Muscle layer of colon (tissue), 2 donors: ENCODE measurements around the gene EMILIN3.

ENCODE experiments used
- H3K27ac ChIP-seq: one replicate; pipeline ENCODE4 v1.7.0; 2013; ENCODE audit warnings: low read depth, mild to moderate bottlenecking, low read length, moderate library complexity
- H3K27me3 ChIP-seq, 2 donors: one replicate each; pipeline ENCODE4 v1.7.0; 2013; ENCODE audit warnings: low read length in 2 of 2, mild to moderate bottlenecking in 2 of 2; ENCODE audit not compliant: insufficient read depth in 2 of 2, control insufficient read depth in 1 of 2
- H3K36me3 ChIP-seq: one replicate; pipeline ENCODE4 v1.7.0; 2013; ENCODE audit warnings: mild to moderate bottlenecking, low read length; ENCODE audit not compliant: insufficient read depth
- H3K4me1 ChIP-seq: one replicate; pipeline ENCODE4 v1.7.0; 2013; ENCODE audit warnings: mild to moderate bottlenecking, low read length; ENCODE audit not compliant: insufficient read depth
- H3K4me3 ChIP-seq, 2 donors: one replicate each; pipeline ENCODE4 v1.7.0; 2013; ENCODE audit warnings: low read length in 2 of 2, low read depth in 1 of 2, mild to moderate bottlenecking in 1 of 2, moderate library complexity in 1 of 2
- H3K9ac ChIP-seq: one replicate; pipeline ENCODE4 v1.7.0; 2013; ENCODE audit warnings: low read length
- H3K9me3 ChIP-seq: one replicate; pipeline ENCODE4 v1.7.0; 2013; ENCODE audit warnings: mild to moderate bottlenecking, low read length
- donor health status: abdominal sarcoma.
- donor health status: Adenocarcinoma of cecum.

The EMILIN3 gene

DNA sequence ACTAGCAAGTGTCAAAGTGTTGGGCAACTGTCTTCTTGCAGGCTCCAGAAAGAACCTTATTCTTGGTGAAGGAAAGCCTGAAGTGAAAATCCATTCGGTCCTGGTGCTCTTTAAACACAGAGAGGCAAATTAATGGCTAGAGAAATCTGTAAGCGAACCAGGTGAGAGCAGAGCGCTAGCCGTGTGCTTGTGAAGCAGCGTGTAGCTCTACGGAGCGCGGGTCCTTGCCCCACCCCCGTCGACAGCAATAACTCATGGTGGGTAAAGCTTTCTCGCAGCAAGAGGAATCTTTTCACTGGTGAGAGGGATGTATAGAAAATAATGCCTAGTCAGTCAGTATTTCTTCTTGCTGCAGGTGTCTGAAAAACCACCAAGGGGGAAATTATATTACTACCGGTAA is 37.0 kb upstream of the EMILIN3 start:
- no peaks in the 10 kb centered on the region for H3K4me1 ChIP-seq
- H3K27me3 ChIP-seq = no peaks in the 10 kb centered on the region
- H3K27ac ChIP-seq = no peak overlapping the region
- no peaks in the 10 kb centered on the region for H3K9me3 ChIP-seq
- no peak overlapping the region for H3K4me3 ChIP-seq
- peaks cover 49% of the 10 kb centered on the region for H3K36me3 ChIP-seq
- H3K9ac ChIP-seq = no peak overlapping the region

GRCh38 chr20:41398408-41398807 is 31.8 kb upstream of the EMILIN3 start:
- Histone ChIP-seq H3K9ac (no peak overlapping the region), H3K27ac (no peak overlapping the region), H3K9me3 (no peaks in the 10 kb centered on the region), H3K36me3 (peaks cover 7% of the 10 kb centered on the region), H3K4me1 (peaks cover 15% of the 10 kb centered on the region), H3K4me3 (no peak overlapping the region), H3K27me3 (no peaks in the 10 kb centered on the region)

GRCh38 chr20:41395667-41396664 is 29.3 kb upstream of the EMILIN3 start:
- H3K27ac ChIP-seq = no peak overlapping the region
- H3K4me1 ChIP-seq = peaks cover 19% of the 10 kb centered on the region
- no peak overlapping the region for H3K9ac ChIP-seq

DNA sequence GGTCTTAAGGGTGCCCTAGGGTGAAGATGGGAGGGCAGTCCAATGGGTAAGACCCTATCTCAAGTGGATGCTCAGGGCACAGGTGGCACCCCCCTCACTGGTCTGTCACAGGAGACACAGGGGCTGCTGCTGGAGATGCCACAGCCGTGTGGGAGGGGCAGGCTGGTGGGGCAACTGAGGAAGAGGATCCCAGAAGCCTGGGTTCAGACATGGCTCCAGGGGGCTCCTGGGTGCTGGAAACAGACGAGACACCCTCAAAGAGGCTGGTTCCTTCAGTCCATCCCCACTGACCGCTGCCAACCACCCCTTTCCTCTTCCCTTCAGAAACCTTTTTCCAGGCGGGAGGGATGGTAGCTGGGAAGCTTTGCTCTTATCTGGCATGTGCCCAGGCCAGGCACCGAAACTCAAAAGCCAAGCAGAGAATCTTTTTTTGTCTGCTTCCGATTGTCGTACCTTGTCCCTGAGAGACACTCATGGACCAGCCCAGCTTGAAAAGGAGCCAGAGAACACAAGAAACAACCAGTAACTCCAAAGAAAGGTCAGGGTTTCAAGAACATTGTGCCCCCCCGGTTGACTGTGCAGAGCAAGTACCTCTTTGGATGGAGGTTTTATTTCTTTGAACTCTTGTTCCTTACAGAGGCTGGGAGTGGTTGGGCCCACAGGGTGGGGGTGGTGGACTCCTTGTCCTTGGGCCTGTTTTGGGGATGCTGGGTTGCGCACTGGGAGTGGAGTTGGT is 28.5 kb upstream of the EMILIN3 start:
- Histone ChIP-seq H3K4me1 (peaks cover 19% of the 10 kb centered on the region), H3K9ac (no peak overlapping the region), H3K27me3 (no peaks in the 10 kb centered on the region), H3K27ac (no peak overlapping the region), H3K36me3 (no peaks in the 10 kb centered on the region), H3K9me3 (no peaks in the 10 kb centered on the region), H3K4me3 (no peak overlapping the region)

More at GRCh38 chr20:41395667-41396664, 29.3 kb upstream of the EMILIN3 start:
- no peaks in the 10 kb centered on the region for H3K27me3 ChIP-seq
- no peaks in the 10 kb centered on the region for H3K9me3 ChIP-seq
- no peak overlapping the region for H3K4me3 ChIP-seq
- no peaks in the 10 kb centered on the region for H3K36me3 ChIP-seq

- Histone ChIP-seq H3K4me3 (no peak overlapping the region), H3K4me1 (peaks cover 19% of the 10 kb centered on the region), H3K9ac (no peak overlapping the region), H3K36me3 (no peaks in the 10 kb centered on the region), H3K27me3 (no peaks in the 10 kb centered on the region), H3K9me3 (no peaks in the 10 kb centered on the region), H3K27ac (no peak overlapping the region)
Measured at GRCh38 chr20:41394081-41394480, 27.5 kb upstream of the EMILIN3 start.

DNA sequence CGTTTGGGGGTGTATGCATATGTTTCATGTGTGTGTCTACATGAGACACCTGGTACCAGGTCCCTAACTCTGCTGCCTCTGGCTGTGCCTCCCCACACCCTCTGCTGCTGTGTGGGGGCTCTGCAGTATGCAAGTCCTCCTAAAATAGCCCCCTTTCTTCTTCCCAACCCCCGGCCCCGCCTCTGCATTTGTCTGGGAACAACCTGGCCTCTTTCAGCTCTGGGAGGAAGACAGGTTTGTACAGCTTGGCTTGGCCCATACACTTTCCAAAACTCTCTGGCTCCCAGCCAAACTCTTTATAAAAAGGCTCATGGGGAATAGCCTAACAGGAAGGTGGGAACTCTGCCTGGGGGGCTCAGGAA is 27.1 kb upstream of the EMILIN3 start:
- H3K4me1 ChIP-seq = peaks cover 19% of the 10 kb centered on the region
- no peak overlapping the region for H3K9ac ChIP-seq
- no peak overlapping the region for H3K27ac ChIP-seq

GRCh38 chr20:41392871-41393704 is 26.5 kb upstream of the EMILIN3 start:
- H3K4me3 ChIP-seq = no peak overlapping the region
- no peaks in the 10 kb centered on the region for H3K9me3 ChIP-seq
- no peaks in the 10 kb centered on the region for H3K36me3 ChIP-seq
- no peak overlapping the region for H3K9ac ChIP-seq
- no peak overlapping the region for H3K27ac ChIP-seq
- H3K4me1 ChIP-seq = peaks cover 19% of the 10 kb centered on the region
- no peaks in the 10 kb centered on the region for H3K27me3 ChIP-seq

More for the DNA sequence above, 27.1 kb upstream of the EMILIN3 start:
- Histone ChIP-seq H3K27me3 (no peaks in the 10 kb centered on the region), H3K9me3 (no peaks in the 10 kb centered on the region), H3K36me3 (no peaks in the 10 kb centered on the region), H3K4me3 (no peak overlapping the region)

GRCh38 chr20:41392295-41392694 is 25.7 kb upstream of the EMILIN3 start:
- Histone ChIP-seq H3K4me3 (no peak overlapping the region), H3K9ac (no peak overlapping the region), H3K27me3 (no peaks in the 10 kb centered on the region), H3K27ac (no peak overlapping the region), H3K9me3 (no peaks in the 10 kb centered on the region), H3K36me3 (no peaks in the 10 kb centered on the region), H3K4me1 (peaks cover 24% of the 10 kb centered on the region)

DNA sequence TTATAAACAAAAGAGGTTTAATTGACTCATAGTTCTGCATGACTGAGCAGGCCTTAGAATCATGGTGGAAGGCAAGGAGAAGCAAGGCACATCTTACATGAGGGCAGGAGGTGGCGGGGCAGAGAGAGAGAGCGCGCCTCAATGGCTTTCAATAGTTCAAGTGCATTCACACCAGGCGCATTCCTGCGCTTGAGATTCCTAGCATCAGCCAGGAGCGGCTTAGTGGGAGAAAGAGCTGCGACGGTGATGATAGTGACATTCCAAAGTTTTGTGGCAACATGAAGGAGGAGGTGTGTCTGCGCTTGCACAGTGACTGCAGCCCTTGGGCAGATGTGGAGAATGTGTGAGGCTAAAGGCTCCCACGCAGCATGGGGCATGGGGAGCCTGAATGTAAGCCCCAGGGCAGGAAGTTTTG is 25.0 kb upstream of the EMILIN3 start:
- peaks cover 31% of the 10 kb centered on the region for H3K4me1 ChIP-seq
- H3K27me3 ChIP-seq = no peaks in the 10 kb centered on the region
- H3K27ac ChIP-seq = no peak overlapping the region
- H3K36me3 ChIP-seq = no peaks in the 10 kb centered on the region
- H3K9me3 ChIP-seq = no peaks in the 10 kb centered on the region
- H3K9ac ChIP-seq = no peak overlapping the region
- no peak overlapping the region for H3K4me3 ChIP-seq

GRCh38 chr20:41390889-41391288 is 24.3 kb upstream of the EMILIN3 start:
- H3K4me3 ChIP-seq = no peak overlapping the region
- no peak overlapping the region for H3K9ac ChIP-seq
- H3K27me3 ChIP-seq = no peaks in the 10 kb centered on the region
- no peaks in the 10 kb centered on the region for H3K36me3 ChIP-seq
- no peaks in the 10 kb centered on the region for H3K9me3 ChIP-seq
- H3K4me1 ChIP-seq = peaks cover 27% of the 10 kb centered on the region
- no peak overlapping the region for H3K27ac ChIP-seq

DNA sequence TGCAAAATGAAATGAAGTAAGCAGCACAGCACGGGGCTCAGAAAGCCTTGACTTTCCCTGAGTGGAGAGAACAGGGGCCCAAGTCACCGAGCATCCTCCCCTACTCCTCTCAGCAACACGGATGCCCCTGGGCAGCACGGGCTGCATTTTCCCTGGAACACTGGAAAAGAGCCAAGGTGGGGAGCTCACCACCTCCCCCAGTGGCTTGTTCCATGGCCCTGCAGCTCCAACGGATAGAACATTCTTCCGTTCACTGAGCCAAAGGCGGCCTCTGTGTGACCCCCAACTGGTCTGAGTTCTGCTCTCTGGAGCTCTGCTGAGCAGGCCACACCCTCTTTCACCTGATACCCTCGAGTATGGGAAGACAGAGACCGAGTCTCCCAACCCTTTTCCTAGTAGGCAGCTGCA is 20.8 kb upstream of the EMILIN3 start:
- Histone ChIP-seq H3K27me3 (no peaks in the 10 kb centered on the region), H3K36me3 (no peaks in the 10 kb centered on the region), H3K9me3 (no peaks in the 10 kb centered on the region), H3K9ac (no peak overlapping the region), H3K27ac (no peak overlapping the region), H3K4me1 (peaks cover 15% of the 10 kb centered on the region), H3K4me3 (no peak overlapping the region)
